Naive thymus-derived CD4-positive, alpha-beta T cell (primary cell): Measurements from ENCODE around the gene USH1C. TPM values are rescaled to one million over a fixed set of nuclear protein-coding genes. Genes with fewer than 3 reads are reported as not detected.

Experiments used
- polyA plus RNA-seq, 2 donors: library from polyadenylated mRNA; unstranded; fragments of 300-500 nt; fragmentation: Illumina TruSeq; gene quantifications; one replicate each; pipeline ENCODE4 v1.2.3, GENCODE V29; 2021
- total RNA-seq, 6 experiments: library from RNA in 5 of 6; stranded (reverse) in 5 of 6; gene quantifications; 1 replicate in 5 of 6; 2 replicates in 1 of 6; pipeline ENCODE4 v1.2.3 and lab custom pipeline; 2021 to 2026

The USH1C gene
- total and polyA plus RNA-seq, 7 experiments from 2014 or later, result not detected

Other genes starting within 250 kb of the USH1C start
- 1 to 10 TPM in 4 of 5 experiments, under 1 TPM in 1; 0.70 to 2.9 (median 2.3) TPM for gene NCR3LG1, start 192.6 kb downstream of the USH1C start, total RNA-seq
- gene NCR3LG1, start 192.6 kb downstream of the USH1C start, polyA plus RNA-seq, result not detected
- 1 to 10 TPM in 1 of 5 experiments, under 1 TPM in 2, not detected in 2; 0.24 to 1.4 (median 0.30) TPM for gene KCNJ11, start 155.8 kb downstream of the USH1C start, total RNA-seq
- gene KCNJ11, start 155.8 kb downstream of the USH1C start, polyA plus RNA-seq, result not detected
- under 1 TPM in 1 of 5 experiments, not detected in 4; 0.36 TPM for gene ABCC8, start 67.6 kb downstream of the USH1C start, total RNA-seq
- not detected for gene ABCC8, start 67.6 kb downstream of the USH1C start, polyA plus RNA-seq
- not detected for gene OTOG, start 2.8 kb upstream of the USH1C start, total RNA-seq
- gene OTOG, start 2.8 kb upstream of the USH1C start, polyA plus RNA-seq, result not detected
- not detected for gene MYOD1, start 175.2 kb upstream of the USH1C start, total RNA-seq
- gene MYOD1, start 175.2 kb upstream of the USH1C start, polyA plus RNA-seq, result not detected
- gene KCNC1, start 190.4 kb upstream of the USH1C start, total RNA-seq, result not detected
- not detected for gene KCNC1, start 190.4 kb upstream of the USH1C start, polyA plus RNA-seq